ENCODE data around the gene TMEM175.

DNA sequence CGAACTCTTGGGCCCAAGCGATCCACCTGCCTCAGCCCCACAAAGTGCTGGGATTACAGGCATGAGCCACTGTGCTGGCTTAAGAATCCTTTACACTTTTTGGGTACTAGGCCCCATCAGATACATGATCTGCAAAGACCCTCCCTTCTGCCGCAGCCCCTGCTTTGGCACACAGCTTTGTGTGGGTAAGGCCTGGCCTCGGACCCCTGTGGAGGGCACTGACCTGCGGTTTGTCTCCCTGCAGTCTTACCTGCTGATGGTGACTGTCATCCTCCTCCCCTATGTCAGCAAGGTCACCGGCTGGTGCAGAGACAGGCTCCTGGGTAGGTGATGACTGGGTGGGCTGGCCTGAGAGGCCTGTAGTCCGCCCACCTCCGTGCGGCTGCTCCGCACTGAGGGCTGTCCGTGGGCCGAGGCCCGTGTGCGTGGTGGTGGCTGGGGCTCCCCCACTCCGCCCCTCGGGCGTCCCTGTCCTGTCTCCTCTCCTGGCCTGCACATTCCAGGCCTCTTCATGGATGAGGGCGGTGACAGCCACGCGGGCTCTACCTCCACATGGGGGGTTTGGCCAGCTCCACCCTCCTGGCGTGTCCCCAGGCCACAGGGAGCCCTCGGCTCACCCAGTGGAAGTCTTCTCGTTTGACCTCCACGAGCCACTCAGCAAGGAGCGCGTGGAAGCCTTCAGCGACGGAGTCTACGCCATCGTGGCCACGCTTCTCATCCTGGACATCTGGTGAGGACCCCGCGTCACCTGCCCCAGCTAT, 23.1 kb downstream of the TMEM175 start:
- TF ChIP-seq TCF12 (IDR thresholded peaks at IDR 0.05) (no peak), SIN3A (IDR thresholded peaks at IDR 0.05; ENCODE audit: borderline replicate concordance, low read depth, low read length) (no peak), POLR2AphosphoS5 (IDR thresholded peaks at IDR 0.05; ENCODE audit: low read depth, low read length) (no peak), TEAD4 (IDR thresholded peaks at IDR 0.05; ENCODE audit: borderline replicate concordance, insufficient read depth) (no peak), GABPA (IDR thresholded peaks at IDR 0.05; ENCODE audit: low read depth) (no peak), EZH2phosphoT487 (IDR thresholded peaks at IDR 0.05; ENCODE audit: borderline replicate concordance, low read depth) (no peak), FOXJ3 (CRISPR knock-in tag; IDR thresholded peaks at IDR 0.05) (no peak), NFIC (IDR thresholded peaks at IDR 0.05; ENCODE audit: borderline replicate concordance) (no peak), ELF1 (IDR thresholded peaks at IDR 0.05) (no peak)
- TF ChIP-seq, protein P1, sequence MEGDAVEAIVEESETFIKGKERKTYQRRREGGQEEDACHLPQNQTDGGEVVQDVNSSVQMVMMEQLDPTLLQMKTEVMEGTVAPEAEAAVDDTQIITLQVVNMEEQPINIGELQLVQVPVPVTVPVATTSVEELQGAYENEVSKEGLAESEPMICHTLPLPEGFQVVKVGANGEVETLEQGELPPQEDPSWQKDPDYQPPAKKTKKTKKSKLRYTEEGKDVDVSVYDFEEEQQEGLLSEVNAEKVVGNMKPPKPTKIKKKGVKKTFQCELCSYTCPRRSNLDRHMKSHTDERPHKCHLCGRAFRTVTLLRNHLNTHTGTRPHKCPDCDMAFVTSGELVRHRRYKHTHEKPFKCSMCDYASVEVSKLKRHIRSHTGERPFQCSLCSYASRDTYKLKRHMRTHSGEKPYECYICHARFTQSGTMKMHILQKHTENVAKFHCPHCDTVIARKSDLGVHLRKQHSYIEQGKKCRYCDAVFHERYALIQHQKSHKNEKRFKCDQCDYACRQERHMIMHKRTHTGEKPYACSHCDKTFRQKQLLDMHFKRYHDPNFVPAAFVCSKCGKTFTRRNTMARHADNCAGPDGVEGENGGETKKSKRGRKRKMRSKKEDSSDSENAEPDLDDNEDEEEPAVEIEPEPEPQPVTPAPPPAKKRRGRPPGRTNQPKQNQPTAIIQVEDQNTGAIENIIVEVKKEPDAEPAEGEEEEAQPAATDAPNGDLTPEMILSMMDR (IDR thresholded peaks at IDR 0.05), result no peak
- TF ChIP-seq, protein P2, sequence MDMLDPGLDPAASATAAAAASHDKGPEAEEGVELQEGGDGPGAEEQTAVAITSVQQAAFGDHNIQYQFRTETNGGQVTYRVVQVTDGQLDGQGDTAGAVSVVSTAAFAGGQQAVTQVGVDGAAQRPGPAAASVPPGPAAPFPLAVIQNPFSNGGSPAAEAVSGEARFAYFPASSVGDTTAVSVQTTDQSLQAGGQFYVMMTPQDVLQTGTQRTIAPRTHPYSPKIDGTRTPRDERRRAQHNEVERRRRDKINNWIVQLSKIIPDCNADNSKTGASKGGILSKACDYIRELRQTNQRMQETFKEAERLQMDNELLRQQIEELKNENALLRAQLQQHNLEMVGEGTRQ (IDR thresholded peaks at IDR 0.05; ENCODE audit: borderline replicate concordance, low read depth, low read length), result no peak
- TF ChIP-seq, protein P3, sequence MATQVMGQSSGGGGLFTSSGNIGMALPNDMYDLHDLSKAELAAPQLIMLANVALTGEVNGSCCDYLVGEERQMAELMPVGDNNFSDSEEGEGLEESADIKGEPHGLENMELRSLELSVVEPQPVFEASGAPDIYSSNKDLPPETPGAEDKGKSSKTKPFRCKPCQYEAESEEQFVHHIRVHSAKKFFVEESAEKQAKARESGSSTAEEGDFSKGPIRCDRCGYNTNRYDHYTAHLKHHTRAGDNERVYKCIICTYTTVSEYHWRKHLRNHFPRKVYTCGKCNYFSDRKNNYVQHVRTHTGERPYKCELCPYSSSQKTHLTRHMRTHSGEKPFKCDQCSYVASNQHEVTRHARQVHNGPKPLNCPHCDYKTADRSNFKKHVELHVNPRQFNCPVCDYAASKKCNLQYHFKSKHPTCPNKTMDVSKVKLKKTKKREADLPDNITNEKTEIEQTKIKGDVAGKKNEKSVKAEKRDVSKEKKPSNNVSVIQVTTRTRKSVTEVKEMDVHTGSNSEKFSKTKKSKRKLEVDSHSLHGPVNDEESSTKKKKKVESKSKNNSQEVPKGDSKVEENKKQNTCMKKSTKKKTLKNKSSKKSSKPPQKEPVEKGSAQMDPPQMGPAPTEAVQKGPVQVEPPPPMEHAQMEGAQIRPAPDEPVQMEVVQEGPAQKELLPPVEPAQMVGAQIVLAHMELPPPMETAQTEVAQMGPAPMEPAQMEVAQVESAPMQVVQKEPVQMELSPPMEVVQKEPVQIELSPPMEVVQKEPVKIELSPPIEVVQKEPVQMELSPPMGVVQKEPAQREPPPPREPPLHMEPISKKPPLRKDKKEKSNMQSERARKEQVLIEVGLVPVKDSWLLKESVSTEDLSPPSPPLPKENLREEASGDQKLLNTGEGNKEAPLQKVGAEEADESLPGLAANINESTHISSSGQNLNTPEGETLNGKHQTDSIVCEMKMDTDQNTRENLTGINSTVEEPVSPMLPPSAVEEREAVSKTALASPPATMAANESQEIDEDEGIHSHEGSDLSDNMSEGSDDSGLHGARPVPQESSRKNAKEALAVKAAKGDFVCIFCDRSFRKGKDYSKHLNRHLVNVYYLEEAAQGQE (IDR thresholded peaks at IDR 0.05; ENCODE audit: low read depth, low read length), result no peak
- TF ChIP-seq, protein P4, sequence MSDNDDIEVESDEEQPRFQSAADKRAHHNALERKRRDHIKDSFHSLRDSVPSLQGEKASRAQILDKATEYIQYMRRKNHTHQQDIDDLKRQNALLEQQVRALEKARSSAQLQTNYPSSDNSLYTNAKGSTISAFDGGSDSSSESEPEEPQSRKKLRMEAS (IDR thresholded peaks at IDR 0.05; ENCODE audit: low read depth), result no peak
- TF ChIP-seq, protein P5, sequence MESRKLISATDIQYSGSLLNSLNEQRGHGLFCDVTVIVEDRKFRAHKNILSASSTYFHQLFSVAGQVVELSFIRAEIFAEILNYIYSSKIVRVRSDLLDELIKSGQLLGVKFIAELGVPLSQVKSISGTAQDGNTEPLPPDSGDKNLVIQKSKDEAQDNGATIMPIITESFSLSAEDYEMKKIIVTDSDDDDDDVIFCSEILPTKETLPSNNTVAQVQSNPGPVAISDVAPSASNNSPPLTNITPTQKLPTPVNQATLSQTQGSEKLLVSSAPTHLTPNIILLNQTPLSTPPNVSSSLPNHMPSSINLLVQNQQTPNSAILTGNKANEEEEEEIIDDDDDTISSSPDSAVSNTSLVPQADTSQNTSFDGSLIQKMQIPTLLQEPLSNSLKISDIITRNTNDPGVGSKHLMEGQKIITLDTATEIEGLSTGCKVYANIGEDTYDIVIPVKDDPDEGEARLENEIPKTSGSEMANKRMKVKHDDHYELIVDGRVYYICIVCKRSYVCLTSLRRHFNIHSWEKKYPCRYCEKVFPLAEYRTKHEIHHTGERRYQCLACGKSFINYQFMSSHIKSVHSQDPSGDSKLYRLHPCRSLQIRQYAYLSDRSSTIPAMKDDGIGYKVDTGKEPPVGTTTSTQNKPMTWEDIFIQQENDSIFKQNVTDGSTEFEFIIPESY (IDR thresholded peaks at IDR 0.05; ENCODE audit: borderline replicate concordance, low read depth), result no peak

All from SK-N-SH (cell line).